NCI-H1417 treated with DMSO at 0.1 percent for 48 hours (cell line): ENCODE data around the gene AURKB.
A peak's percentile ranks its signal among the peaks of the same experiment; 100 is the strongest.
"Not testable (repeated sequence)": the region's sequence is repeated elsewhere in the genome, so short reads cannot be mapped to it uniquely, and the experiment has no call there.

Experiments used
- DNase-seq: peaks from one replicate; lab custom pipeline; 2025; lab: John Stamatoyannopoulos, UW

Gene AURKB

GRCh38 chr17:8187517-8188262 lies 22.7 kb downstream of the AURKB start:
- peak; percentile 59 for DNase-seq

GRCh38 chr17:8186787-8187516 lies 23.4 kb downstream of the AURKB start:
- peak; percentile 92 for DNase-seq

- no peak for DNase-seq
Observed at GRCh38 chr17:8186446-8186786, 24.0 kb downstream of the AURKB start.

- DNase-seq = no peak
Observed at GRCh38 chr17:8185582-8186445, 24.6 kb downstream of the AURKB start.

GRCh38 chr17:8176998-8177731 lies 33.2 kb downstream of the AURKB start:
- no peak for DNase-seq

GRCh38 chr17:8176197-8176940 lies 34.0 kb downstream of the AURKB start, which contains the start of gene TMEM107:
Gene TMEM107, minus strand, starts transcription at chr17:8176380. Its CDS starts 94 bp downstream, at chr17:8176286.
- DNase-seq = peak; percentile 32

- no peak for DNase-seq
Observed at GRCh38 chr17:8175795-8176196, 34.6 kb downstream of the AURKB start.

- no peak for DNase-seq
Observed at GRCh38 chr17:8173871-8174322, 36.5 kb downstream of the AURKB start.

- peak; percentile 92 for DNase-seq
Observed at GRCh38 chr17:8173056-8173870, 37.1 kb downstream of the AURKB start.

GRCh38 chr17:8170186-8170585 lies 40.2 kb downstream of the AURKB start:
- DNase-seq = not testable (repeated sequence)

- DNase-seq = no peak
Observed at GRCh38 chr17:8167526-8167925, 42.8 kb downstream of the AURKB start.

- DNase-seq = no peak
Observed at GRCh38 chr17:8166731-8167130, 43.6 kb downstream of the AURKB start.

GRCh38 chr17:8164815-8165131 lies 45.6 kb downstream of the AURKB start:
- DNase-seq = no peak

GRCh38 chr17:8163978-8164814 lies 46.2 kb downstream of the AURKB start:
- DNase-seq = no peak

- no peak for DNase-seq
Observed at GRCh38 chr17:8162997-8163977, 47.1 kb downstream of the AURKB start.

GRCh38 chr17:8162233-8162996 lies 48.0 kb downstream of the AURKB start, which contains the start of gene VAMP2:
Gene VAMP2, minus strand, starts transcription at chr17:8162948. Its CDS starts 69 bp downstream, at chr17:8162879.
- DNase-seq = no peak
